HEK293 (cell line): ENCODE results near the gene CSNK1A1.

Experiments used
- CTCF ChIP-seq: fragments of 450-650 bp; formaldehyde crosslinking; IDR thresholded peaks from 2 replicates; pipeline ENCODE4 v1.5.1; 2016; ENCODE audit warnings: missing biosample characterization, missing genetic modification characterization
- REPIN1 ChIP-seq: fragments of 450-650 bp; formaldehyde crosslinking; IDR thresholded peaks from 2 replicates; pipeline ENCODE4 v1.5.1; 2017; ENCODE audit warnings: missing biosample characterization, missing genetic modification characterization, low read depth
- REST ChIP-seq: fragments of 450-650 bp; formaldehyde crosslinking; IDR thresholded peaks from 2 replicates; pipeline ENCODE4 v1.5.1; 2016; ENCODE audit warnings: missing biosample characterization, missing genetic modification characterization
- ZNF138 ChIP-seq: fragments of 450-650 bp; formaldehyde crosslinking; IDR thresholded peaks from 2 replicates; pipeline ENCODE4 v1.5.1; 2016; ENCODE audit warnings: missing biosample characterization, missing genetic modification characterization, borderline replicate concordance
- ZNF513 ChIP-seq: fragments of 450-650 bp; IDR thresholded peaks from 2 replicates; pipeline ENCODE4 v1.5.1; 2018; ENCODE audit warnings: missing biosample characterization, missing genetic modification characterization
- ZNF704 ChIP-seq: fragments of 450-650 bp; formaldehyde crosslinking; IDR thresholded peaks from 2 replicates; pipeline ENCODE4 v1.5.1; 2016; ENCODE audit warnings: missing biosample characterization, missing genetic modification characterization

GRCh38 chr5:149596712-149597111 lies 45.5 kb upstream of the CSNK1A1 start:
- TF ChIP-seq REST, result no peak
- no peak for TF ChIP-seq CTCF
- TF ChIP-seq ZNF513 (tag by site-specific recombination), result no peak
- no peak for TF ChIP-seq ZNF704 (tag by site-specific recombination)
- TF ChIP-seq ZNF138 (tag by site-specific recombination), result no peak
- no peak for TF ChIP-seq REPIN1 (tag by site-specific recombination)
